Left lung (tissue), 10 donors: Measurements from ENCODE around the gene GFI1B. TPM values are rescaled to one million over a fixed set of nuclear protein-coding genes. Genes with fewer than 3 reads are reported as not detected.

Experiments used
- ATAC-seq: fragments of 200-7000 bp; cut with Tn5 transposase; one replicate; pipeline ENCODE4 v1.9.1; 2020; ENCODE audit warnings: moderate library complexity
- DNase-seq, 4 donors: peaks; one replicate each; pipeline ENCODE4 v3.0.0-alpha.2; 2013 to 2020
- H3K27ac ChIP-seq, 2 donors: fragments of 200-600 bp; sonication (generic) in 1 of 2; one replicate each; pipeline versions ENCODE4 v1.5.0 to v1.8.0; 2020 to 2021
- H3K27me3 ChIP-seq, 2 donors: fragments of 200-600 bp; sonication (generic) in 1 of 2; one replicate each; pipeline versions ENCODE4 v1.5.0 to v1.8.0; 2020 to 2021
- H3K36me3 ChIP-seq, 2 donors: fragments of 200-600 bp; sonication (generic) in 1 of 2; one replicate each; pipeline versions ENCODE4 v1.5.0 to v1.8.0; 2020 to 2021
- H3K4me1 ChIP-seq, 2 donors: fragments of 200-600 bp; one replicate each; pipeline ENCODE4 v1.8.0; 2021
- H3K4me3 ChIP-seq, 2 donors: fragments of 200-600 bp; sonication (generic) in 1 of 2; one replicate each; pipeline versions ENCODE4 v1.5.0 to v1.8.0; 2020 to 2021; ENCODE audit warnings: mild to moderate bottlenecking in 1 of 2
- H3K9me3 ChIP-seq, 2 donors: fragments of 200-600 bp; sonication (generic) in 1 of 2; one replicate each; pipeline versions ENCODE4 v1.5.0 to v1.8.0; 2020 to 2021
- intact Hi-C, 2 donors: fragments of 100-400 bp; cut with DNase I; formaldehyde crosslinking; loops; one replicate each; pipeline versions ENCODE4 v1.11.2 to v1.14.2; 2022
- polyA plus RNA-seq, 6 donors: library from polyadenylated mRNA; unstranded; fragments of 120-200 nt; gene quantifications; one replicate each; pipeline ENCODE4 v1.2.1, GENCODE V29; 2013; ENCODE audit not compliant: insufficient read length in 6 of 6
- total RNA-seq, 2 donors: library from RNA; stranded (reverse); fragmentation: NEBNext Ultra II Directional; extraction: Animal tissue kit (Norgen Biotek cat#: 25700); gene quantifications; one replicate each; pipeline ENCODE4 v1.2.1, GENCODE V29; 2021
- TF ChIP-seq, protein P1 (sequence below), 2 donors: fragments of 200-600 bp; sonication (generic) in 1 of 2; IDR thresholded peaks; one replicate each; pipeline versions ENCODE4 v1.5.0 to v1.8.0; 2021; ENCODE audit warnings: antibody characterized with exemption in 2 of 2
- donor health status: DM: no; HTN: yes; CAD: no.
- donor health status: DM: no; HTN: no; CAD: no.

The GFI1B gene
- total and polyA plus RNA-seq, 8 donors, result 0.18 to 1.4 (median 1.2) TPM

GRCh38 chr9:133008406-133008805 is 29.9 kb downstream of the GFI1B start:
- Histone ChIP-seq H3K36me3 (no peaks in the 10 kb centered on the region), H3K27ac (no peak overlapping the region), H3K4me1 (peaks cover 0 to 4% of the 10 kb centered on the region in 2 donors), H3K4me3 (no peak overlapping the region), H3K9me3 (peaks cover 3 to 4% of the 10 kb centered on the region in 2 donors), H3K27me3 (peaks cover 0 to 40% of the 10 kb centered on the region in 2 donors)
- DNase-seq (peak in 1 of 4 donors; percentile 13), ATAC-seq (no peak)
- TF ChIP-seq, protein P1, sequence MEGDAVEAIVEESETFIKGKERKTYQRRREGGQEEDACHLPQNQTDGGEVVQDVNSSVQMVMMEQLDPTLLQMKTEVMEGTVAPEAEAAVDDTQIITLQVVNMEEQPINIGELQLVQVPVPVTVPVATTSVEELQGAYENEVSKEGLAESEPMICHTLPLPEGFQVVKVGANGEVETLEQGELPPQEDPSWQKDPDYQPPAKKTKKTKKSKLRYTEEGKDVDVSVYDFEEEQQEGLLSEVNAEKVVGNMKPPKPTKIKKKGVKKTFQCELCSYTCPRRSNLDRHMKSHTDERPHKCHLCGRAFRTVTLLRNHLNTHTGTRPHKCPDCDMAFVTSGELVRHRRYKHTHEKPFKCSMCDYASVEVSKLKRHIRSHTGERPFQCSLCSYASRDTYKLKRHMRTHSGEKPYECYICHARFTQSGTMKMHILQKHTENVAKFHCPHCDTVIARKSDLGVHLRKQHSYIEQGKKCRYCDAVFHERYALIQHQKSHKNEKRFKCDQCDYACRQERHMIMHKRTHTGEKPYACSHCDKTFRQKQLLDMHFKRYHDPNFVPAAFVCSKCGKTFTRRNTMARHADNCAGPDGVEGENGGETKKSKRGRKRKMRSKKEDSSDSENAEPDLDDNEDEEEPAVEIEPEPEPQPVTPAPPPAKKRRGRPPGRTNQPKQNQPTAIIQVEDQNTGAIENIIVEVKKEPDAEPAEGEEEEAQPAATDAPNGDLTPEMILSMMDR (IDR thresholded peaks at IDR 0.05), result no peak
- intact Hi-C loops, result no loop called here

DNA sequence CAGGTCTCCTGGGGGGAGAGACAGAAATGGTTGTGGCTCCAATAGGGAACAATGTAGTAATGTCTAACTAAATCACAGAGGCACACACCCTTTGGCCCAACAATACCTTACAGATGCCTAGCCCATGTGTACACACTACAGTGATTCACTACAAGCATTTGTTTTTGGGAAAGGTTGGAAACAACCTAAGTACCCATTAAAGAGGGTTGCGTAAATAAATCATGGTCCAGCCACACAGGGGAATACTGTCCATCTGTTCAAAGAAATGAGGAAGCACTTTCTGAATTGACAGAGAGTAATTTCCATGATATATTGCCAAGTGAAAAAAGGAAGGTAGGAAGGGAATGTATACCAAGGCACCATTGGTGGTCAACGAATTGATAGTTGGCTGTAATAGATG is 30.3 kb downstream of the GFI1B start:
- TF ChIP-seq, protein P1 (IDR thresholded peaks at IDR 0.05), result no peak
- peaks cover 3 to 4% of the 10 kb centered on the region in 2 donors for H3K9me3 ChIP-seq
- no peaks in the 10 kb centered on the region for H3K36me3 ChIP-seq
- DNase-seq (no peak), ATAC-seq (no peak)
- H3K27ac ChIP-seq, result no peak overlapping the region
- intact Hi-C loops, result no loop called here
- H3K27me3 ChIP-seq, result peaks cover 0 to 36% of the 10 kb centered on the region in 2 donors
- H3K4me1 ChIP-seq, result peaks cover 0 to 4% of the 10 kb centered on the region in 2 donors
- H3K4me3 ChIP-seq, result no peak overlapping the region

DNA sequence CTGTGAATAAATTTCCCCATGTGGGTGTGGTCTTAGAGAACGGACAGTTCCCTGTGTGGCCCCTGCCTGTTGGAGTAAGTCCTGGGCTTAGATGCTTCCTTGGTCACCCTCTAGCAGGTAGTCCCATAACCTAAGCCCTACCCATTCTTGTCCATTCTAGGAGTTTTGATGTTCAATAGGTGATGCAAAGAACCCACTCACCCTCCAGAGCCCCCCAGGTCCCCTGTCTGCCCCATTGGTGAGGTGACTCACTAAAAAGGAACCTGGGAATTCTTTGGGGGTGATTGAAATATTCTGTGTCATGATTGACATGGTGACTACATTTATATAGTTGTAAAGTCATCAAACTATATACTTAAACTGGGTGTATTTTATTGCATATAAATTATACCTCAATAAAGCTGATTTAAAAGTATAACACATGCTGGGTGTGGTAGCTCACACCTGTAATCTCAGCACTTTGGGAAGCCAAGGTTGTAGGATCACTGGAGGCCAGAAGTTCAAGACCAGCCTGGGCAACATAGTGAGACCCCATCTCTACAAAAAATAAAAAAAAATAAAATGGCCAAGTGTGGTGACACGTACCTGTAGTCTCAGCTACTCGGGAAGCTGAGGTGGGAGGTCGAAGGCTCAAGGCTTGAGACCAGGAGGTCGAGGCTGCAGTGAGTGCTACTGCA is 31.6 kb downstream of the GFI1B start:
- TF ChIP-seq, protein P1 (IDR thresholded peaks at IDR 0.05), result no peak
- Histone ChIP-seq H3K36me3 (no peaks in the 10 kb centered on the region), H3K4me1 (no peaks in the 10 kb centered on the region), H3K27ac (no peak overlapping the region), H3K27me3 (peaks cover 0 to 27% of the 10 kb centered on the region in 2 donors), H3K4me3 (no peak overlapping the region), H3K9me3 (peaks cover 3 to 4% of the 10 kb centered on the region in 2 donors)
- ATAC-seq (no peak), DNase-seq (no peak)
- intact Hi-C loops, result no loop called here

DNA sequence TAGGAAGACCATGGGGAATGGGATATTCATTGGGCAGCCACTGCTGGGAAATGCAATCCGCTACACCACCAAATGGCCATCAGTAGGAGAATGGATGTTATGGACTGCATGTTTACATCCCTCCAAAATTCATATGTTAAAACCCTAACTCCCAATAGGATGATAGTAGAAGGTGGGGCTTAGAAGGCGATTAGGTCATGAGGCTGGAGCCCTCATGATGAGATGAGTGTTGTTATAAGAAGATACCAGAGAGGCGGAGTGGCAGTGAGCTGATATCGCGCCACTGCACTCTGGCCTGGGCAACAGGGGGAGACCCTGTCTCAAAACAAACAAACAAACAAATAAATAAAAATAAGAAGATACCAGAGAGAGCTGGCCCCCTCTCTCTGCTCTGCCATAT is 36.2 kb downstream of the GFI1B start:
- intact Hi-C loops, result no loop called here
- H3K36me3 ChIP-seq, result no peaks in the 10 kb centered on the region
- no peak overlapping the region for H3K4me3 ChIP-seq
- H3K27ac ChIP-seq, result no peak overlapping the region
- ATAC-seq (no peak), DNase-seq (no peak)
- no peaks in the 10 kb centered on the region for H3K4me1 ChIP-seq
- peaks cover 3 to 11% of the 10 kb centered on the region in 2 donors for H3K9me3 ChIP-seq
- TF ChIP-seq, protein P1 (IDR thresholded peaks at IDR 0.05), result no peak
- H3K27me3 ChIP-seq, result peaks cover 0 to 3% of the 10 kb centered on the region in 2 donors

- Histone ChIP-seq H3K4me1 (peaks cover 0 to 8% of the 10 kb centered on the region in 2 donors), H3K27ac (no peak overlapping the region), H3K36me3 (no peaks in the 10 kb centered on the region), H3K9me3 (no peaks in the 10 kb centered on the region), H3K27me3 (no peaks in the 10 kb centered on the region), H3K4me3 (no peak overlapping the region)
- ATAC-seq, result peak; percentile 21
- intact Hi-C loops, result no loop called here
- TF ChIP-seq, protein P1 (IDR thresholded peaks at IDR 0.05), result no peak
- peak in 2 of 4 donors; percentile 13 to 85 for DNase-seq
These were observed 44.8 kb downstream of the GFI1B start for GRCh38 chr9:133023117-133023890.
